DOHH2 (cell line): ENCODE results near the gene TTC7B.

ENCODE experiments used
- EZH2phosphoT487 ChIP-seq: fragments of 200-600 bp; sonication (generic); IDR thresholded peaks from 2 replicates; pipeline ENCODE4 v1.6.1; 2017; ENCODE audit warnings: borderline replicate concordance, mild to moderate bottlenecking, antibody characterized with exemption, low read length, moderate library complexity, mixed read lengths
- TF ChIP-seq, protein P1 (sequence below): fragments of 200-600 bp; sonication (generic); IDR thresholded peaks from one replicate; pipeline ENCODE4 v1.5.1; 2014; ENCODE audit warnings: antibody characterized with exemption, mild to moderate bottlenecking, low read depth, low read length; ENCODE audit not compliant: poor library complexity, severe bottlenecking

DNA sequence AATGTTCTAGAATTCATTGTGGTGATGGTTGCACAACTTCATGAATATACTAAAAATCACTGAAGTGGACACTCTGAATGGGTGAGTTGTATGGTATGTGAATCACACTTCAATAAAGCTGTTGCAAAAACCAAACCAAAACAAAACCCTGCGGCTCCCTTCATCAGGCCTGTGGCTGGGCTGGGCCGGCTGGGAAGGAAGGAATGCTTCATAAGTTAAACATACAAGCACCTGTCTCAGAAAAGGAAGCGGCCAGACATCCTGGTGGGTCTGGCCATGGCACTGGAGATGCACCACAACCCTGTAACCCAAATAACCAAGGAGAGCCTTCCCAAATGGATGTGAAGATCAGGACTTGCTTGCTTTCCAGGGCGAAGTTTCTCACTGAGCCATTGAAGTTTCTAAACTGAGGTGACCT is 34.9 kb downstream of the TTC7B start:
- TF ChIP-seq, protein P1, sequence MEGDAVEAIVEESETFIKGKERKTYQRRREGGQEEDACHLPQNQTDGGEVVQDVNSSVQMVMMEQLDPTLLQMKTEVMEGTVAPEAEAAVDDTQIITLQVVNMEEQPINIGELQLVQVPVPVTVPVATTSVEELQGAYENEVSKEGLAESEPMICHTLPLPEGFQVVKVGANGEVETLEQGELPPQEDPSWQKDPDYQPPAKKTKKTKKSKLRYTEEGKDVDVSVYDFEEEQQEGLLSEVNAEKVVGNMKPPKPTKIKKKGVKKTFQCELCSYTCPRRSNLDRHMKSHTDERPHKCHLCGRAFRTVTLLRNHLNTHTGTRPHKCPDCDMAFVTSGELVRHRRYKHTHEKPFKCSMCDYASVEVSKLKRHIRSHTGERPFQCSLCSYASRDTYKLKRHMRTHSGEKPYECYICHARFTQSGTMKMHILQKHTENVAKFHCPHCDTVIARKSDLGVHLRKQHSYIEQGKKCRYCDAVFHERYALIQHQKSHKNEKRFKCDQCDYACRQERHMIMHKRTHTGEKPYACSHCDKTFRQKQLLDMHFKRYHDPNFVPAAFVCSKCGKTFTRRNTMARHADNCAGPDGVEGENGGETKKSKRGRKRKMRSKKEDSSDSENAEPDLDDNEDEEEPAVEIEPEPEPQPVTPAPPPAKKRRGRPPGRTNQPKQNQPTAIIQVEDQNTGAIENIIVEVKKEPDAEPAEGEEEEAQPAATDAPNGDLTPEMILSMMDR = no peak
- no peak for TF ChIP-seq EZH2phosphoT487
